HG02763 (cell line): ENCODE measurements around the gene CD8A.
"Not testable (repeated sequence)": the region's sequence is repeated elsewhere in the genome, so short reads cannot be mapped to it uniquely, and the experiment has no call there.

Experiments
- ATAC-seq: cut with Tn5 transposase; IDR thresholded peaks from one replicate; pipeline ENCODE4 v1.9.1; 2021; ENCODE audit warnings: mild to moderate bottlenecking, moderate library complexity; ENCODE audit not compliant: unreplicated experiment

Gene CD8A

GRCh38 chr2:86741889-86742498, 48.7 kb downstream of the CD8A start:
- not testable (repeated sequence) for ATAC-seq

- ATAC-seq = not testable (repeated sequence)
These were observed 50.8 kb downstream of the CD8A start for GRCh38 chr2:86739889-86740288.

- ATAC-seq = not testable (repeated sequence)
These were observed 51.2 kb downstream of the CD8A start for GRCh38 chr2:86739485-86739884.

GRCh38 chr2:86734896-86735295, 55.8 kb downstream of the CD8A start:
- ATAC-seq = not testable (repeated sequence)
